Neuronal stem cell (in vitro differentiated cells): ENCODE measurements around the gene BORCS5.

Experiments used
- DNase-seq: peaks from one replicate; pipeline ENCODE4 v3.0.0-alpha.2; 2013; ENCODE audit warnings: low spot score
- H2AFZ ChIP-seq: one replicate; pipeline ENCODE4 v1.6.1; 2013; ENCODE audit warnings: mild to moderate bottlenecking, low read length, inconsistent platforms
- H2AK5ac ChIP-seq: 2 replicates; pipeline ENCODE4 v1.6.1; 2013; ENCODE audit warnings: low read depth, mild to moderate bottlenecking, inconsistent platforms, low read length, moderate library complexity, mixed read lengths
- H2BK120ac ChIP-seq: 2 replicates; pipeline ENCODE4 v1.6.1; 2013; ENCODE audit warnings: low read depth, mild to moderate bottlenecking, inconsistent platforms, low read length, moderate library complexity, mixed read lengths
- H2BK12ac ChIP-seq: one replicate; pipeline ENCODE4 v1.6.1; 2013; ENCODE audit warnings: low read length, inconsistent platforms
- H2BK15ac ChIP-seq: 2 replicates; pipeline ENCODE4 v1.6.1; 2013; ENCODE audit warnings: mild to moderate bottlenecking, low read length, inconsistent platforms, mixed read lengths
- H2BK5ac ChIP-seq: one replicate; pipeline ENCODE4 v1.6.1; 2013; ENCODE audit warnings: inconsistent platforms, mild to moderate bottlenecking, low read length, moderate library complexity
- H3K14ac ChIP-seq: one replicate; pipeline ENCODE4 v1.6.1; 2013; ENCODE audit warnings: low read length, inconsistent platforms
- H3K18ac ChIP-seq: 2 replicates; pipeline ENCODE4 v1.6.1; 2013; ENCODE audit warnings: low read length, inconsistent platforms
- H3K23ac ChIP-seq: 2 replicates; pipeline ENCODE4 v1.6.1; 2013; ENCODE audit warnings: low read depth, mild to moderate bottlenecking, mixed read lengths, low read length, inconsistent platforms; ENCODE audit not compliant: poor library complexity
- H3K27ac ChIP-seq: replicated peaks from 3 replicates; pipeline ENCODE4 v1.5.1; 2013; ENCODE audit warnings: low read length, inconsistent platforms
- H3K27me3 ChIP-seq, 3 experiments: 2 replicates each; pipeline ENCODE4 v1.6.1; 2013; ENCODE audit warnings: low read length in 3 of 3, mild to moderate bottlenecking in 2 of 3, inconsistent platforms in 1 of 3, low read depth in 1 of 3, mixed read lengths in 1 of 3, moderate library complexity in 1 of 3; ENCODE audit not compliant: control insufficient read depth in 3 of 3, insufficient read depth in 3 of 3
- H3K36me3 ChIP-seq, 2 donors: replicated peaks in 1 of 2; 2 replicates each; pipeline ENCODE4 v1.6.1; 2013; ENCODE audit warnings: low read length in 2 of 2; ENCODE audit not compliant: control insufficient read depth in 2 of 2, insufficient read depth in 2 of 2
- H3K4ac ChIP-seq: 2 replicates; pipeline ENCODE4 v1.6.1; 2013; ENCODE audit warnings: inconsistent platforms, mild to moderate bottlenecking, low read length, moderate library complexity
- H3K4me1 ChIP-seq, 2 donors: 1 replicate in 1 of 2; 2 replicates in 1 of 2; pipeline ENCODE4 v1.6.1; 2013; ENCODE audit warnings: low read length in 2 of 2, low read depth in 1 of 2; ENCODE audit not compliant: control insufficient read depth in 2 of 2, insufficient read depth in 1 of 2
- H3K4me2 ChIP-seq: one replicate; pipeline ENCODE4 v1.6.1; 2013; ENCODE audit warnings: mild to moderate bottlenecking, low read length, inconsistent platforms; ENCODE audit not compliant: insufficient read depth, poor library complexity, severe bottlenecking
- H3K4me3 ChIP-seq, 2 donors: 2 replicates each; pipeline ENCODE4 v1.5.1; 2013; ENCODE audit warnings: low read length in 2 of 2, mild to moderate bottlenecking in 2 of 2, inconsistent platforms in 1 of 2, moderate library complexity in 1 of 2
- H3K79me1 ChIP-seq: one replicate; pipeline ENCODE4 v1.6.1; 2013; ENCODE audit warnings: low read depth, mild to moderate bottlenecking, inconsistent platforms, low read length, moderate library complexity
- H3K9ac ChIP-seq: one replicate; pipeline ENCODE4 v1.6.1; 2013; ENCODE audit warnings: mild to moderate bottlenecking, low read depth, low read length, inconsistent platforms; ENCODE audit not compliant: poor library complexity
- H3K9me3 ChIP-seq, 2 donors: replicated peaks in 1 of 2; 2 replicates each; pipeline versions ENCODE3 to v1.6.1; 2013; ENCODE audit warnings: low read length in 2 of 2, mild to moderate bottlenecking in 2 of 2, inconsistent platforms in 1 of 2, low read depth in 1 of 2, mixed read lengths in 1 of 2, moderate library complexity in 1 of 2; ENCODE audit not compliant: control insufficient read depth in 2 of 2, insufficient read depth in 1 of 2
- H4K8ac ChIP-seq: one replicate; pipeline ENCODE4 v1.6.1; 2013; ENCODE audit warnings: low read depth, mild to moderate bottlenecking, inconsistent platforms, low read length, moderate library complexity
- H4K91ac ChIP-seq: one replicate; pipeline ENCODE4 v1.6.1; 2013; ENCODE audit warnings: low read length, low read depth, mild to moderate bottlenecking, inconsistent platforms; ENCODE audit not compliant: poor library complexity
- WGBS, 2 donors: extraction: QIAGEN DNeasy Blood & Tissue Kit; methylation state at CpG; one replicate each; pipeline ENCODE4 v1.1.7; 2013; ENCODE audit warnings: missing lambda C conversion rate in 2 of 2, mixed read lengths in 1 of 2; ENCODE audit not compliant: insufficient read length in 2 of 2, insufficient replicate concordance in 1 of 2; ENCODE audit errors: extremely low coverage in 2 of 2; 5-methylcytosine and 5-hydroxymethylcytosine counted together

Gene BORCS5

GRCh38 chr12:12372946-12373722, 16.3 kb downstream of the BORCS5 start:
- Histone ChIP-seq H3K18ac (no peak overlapping the region), H2BK12ac (no peak overlapping the region), H3K27ac (no peak overlapping the region), H3K4me1 (no peaks in the 10 kb centered on the region), H2BK15ac (no peak overlapping the region), H3K36me3 (peaks cover 0 to 3% of the 10 kb centered on the region in 2 donors), H2BK120ac (no peak overlapping the region), H2BK5ac (no peak overlapping the region), H2AK5ac (no peak overlapping the region), H4K91ac (no peak overlapping the region), H3K4me2 (no peak overlapping the region), H3K27me3 (no peaks in the 10 kb centered on the region), H2AFZ (no peak overlapping the region), H3K9ac (no peak overlapping the region), H3K79me1 (no peaks in the 10 kb centered on the region), H3K23ac (no peak overlapping the region), H3K14ac (no peak overlapping the region), H3K4ac (no peak overlapping the region), H4K8ac (no peak overlapping the region), H3K4me3 (no peak overlapping the region), H3K9me3 (no peaks in the 10 kb centered on the region)
- WGBS, 2 donors: no CpG with 5 or more reads among the region's 4 CpGs
- no peak for DNase-seq

GRCh38 chr12:12376646-12377448, 20.0 kb downstream of the BORCS5 start:
- H4K91ac ChIP-seq: no peak overlapping the region
- no peak overlapping the region for H2BK15ac ChIP-seq
- no peaks in the 10 kb centered on the region for H3K27me3 ChIP-seq
- H3K14ac ChIP-seq: no peak overlapping the region
- no peak overlapping the region for H3K18ac ChIP-seq
- H3K4me2 ChIP-seq: no peak overlapping the region
- H3K9ac ChIP-seq: no peak overlapping the region
- H3K79me1 ChIP-seq: no peaks in the 10 kb centered on the region
- H4K8ac ChIP-seq: no peak overlapping the region
- H3K9me3 ChIP-seq: no peaks in the 10 kb centered on the region
- H3K23ac ChIP-seq: no peak overlapping the region
- no peak overlapping the region for H2BK120ac ChIP-seq
- H2AK5ac ChIP-seq: no peak overlapping the region
- peaks cover 0 to 5% of the 10 kb centered on the region in 2 donors for H3K4me1 ChIP-seq
- H3K36me3 ChIP-seq: no peaks in the 10 kb centered on the region
- no peak overlapping the region for H2BK5ac ChIP-seq
- no peak overlapping the region for H2BK12ac ChIP-seq
- no peak overlapping the region for H2AFZ ChIP-seq
- peak overlapping the region; percentile 23 for H3K4ac ChIP-seq
- H3K4me3 ChIP-seq: no peak overlapping the region
- H3K27ac ChIP-seq: no peak overlapping the region
- DNase-seq: peak; percentile 50
- WGBS, 2 donors: no CpG with 5 or more reads among the region's 12 CpGs

GRCh38 chr12:12378616-12379015, 21.7 kb downstream of the BORCS5 start:
- no peak overlapping the region for H3K4me3 ChIP-seq
- no peak overlapping the region for H4K8ac ChIP-seq
- H3K27me3 ChIP-seq: no peaks in the 10 kb centered on the region
- no peak overlapping the region for H3K27ac ChIP-seq
- H3K9ac ChIP-seq: no peak overlapping the region
- H3K23ac ChIP-seq: no peak overlapping the region
- peaks cover 0 to 7% of the 10 kb centered on the region in 2 donors for H3K4me1 ChIP-seq
- H2BK120ac ChIP-seq: no peak overlapping the region
- H2BK15ac ChIP-seq: no peak overlapping the region
- no peak overlapping the region for H3K4ac ChIP-seq
- no peak overlapping the region for H3K4me2 ChIP-seq
- H4K91ac ChIP-seq: no peak overlapping the region
- no peak overlapping the region for H2AFZ ChIP-seq
- WGBS, 2 donors: no CpG with 5 or more reads among the region's 2 CpGs
- peaks cover 2 to 4% of the 10 kb centered on the region in 2 donors for H3K9me3 ChIP-seq
- no peak overlapping the region for H2BK5ac ChIP-seq
- no peaks in the 10 kb centered on the region for H3K79me1 ChIP-seq
- no peak for DNase-seq
- H3K36me3 ChIP-seq: peaks cover 0 to 3% of the 10 kb centered on the region in 2 donors
- no peak overlapping the region for H3K18ac ChIP-seq
- H3K14ac ChIP-seq: no peak overlapping the region
- H2AK5ac ChIP-seq: no peak overlapping the region
- no peak overlapping the region for H2BK12ac ChIP-seq
